Loucy (cell line): Measurements from ENCODE around the gene TAS2R40.
"Not testable (repeated sequence)": the region's sequence is repeated elsewhere in the genome, so short reads cannot be mapped to it uniquely, and the experiment has no call there.

Experiments used
- H2AFZ ChIP-seq: fragments of 200-600 bp; sonication (generic); 2 replicates; pipeline ENCODE4 v1.6.0; 2016; ENCODE audit warnings: antibody characterized with exemption, mild to moderate bottlenecking, low read length, moderate library complexity
- H3F3A ChIP-seq: fragments of 200-600 bp; 2 replicates; pipeline ENCODE4 v1.6.0; 2016; ENCODE audit warnings: antibody characterized with exemption, low read depth, mild to moderate bottlenecking
- H3K27me3 ChIP-seq: fragments of 200-600 bp; sonication (generic); 2 replicates; pipeline ENCODE4 v1.6.1; 2014; ENCODE audit warnings: low read length, mild to moderate bottlenecking; ENCODE audit not compliant: insufficient read depth, poor library complexity, severe bottlenecking
- H3K36me3 ChIP-seq: fragments of 200-600 bp; sonication (generic); 2 replicates; pipeline ENCODE4 v1.6.1; 2016; ENCODE audit warnings: low read length; ENCODE audit not compliant: insufficient read depth
- H3K4me1 ChIP-seq: fragments of 200-600 bp; sonication (generic); 2 replicates; pipeline ENCODE4 v1.5.1; 2014; ENCODE audit warnings: low read length, mild to moderate bottlenecking; ENCODE audit not compliant: insufficient read depth, poor library complexity, severe bottlenecking
- H3K4me2 ChIP-seq: fragments of 200-600 bp; sonication (generic); 2 replicates; pipeline ENCODE4 v1.6.0; 2014; ENCODE audit warnings: antibody characterized with exemption, low read length, low read depth, mild to moderate bottlenecking; ENCODE audit not compliant: poor library complexity, severe bottlenecking
- H3K4me3 ChIP-seq: fragments of 200-600 bp; sonication (generic); 2 replicates; pipeline ENCODE4 v1.5.1; 2014; ENCODE audit warnings: low read length, mild to moderate bottlenecking, mixed read lengths; ENCODE audit not compliant: poor library complexity, severe bottlenecking
- H3K79me2 ChIP-seq: fragments of 200-600 bp; sonication (generic); 2 replicates; pipeline ENCODE4 v1.6.1; 2014; ENCODE audit warnings: low read length; ENCODE audit not compliant: insufficient read depth
- H3K9ac ChIP-seq: fragments of 200-600 bp; sonication (generic); 2 replicates; pipeline ENCODE4 v1.6.0; 2014; ENCODE audit warnings: mild to moderate bottlenecking, low read depth, low read length, moderate library complexity; ENCODE audit not compliant: poor library complexity, severe bottlenecking
- H3K9me2 ChIP-seq: fragments of 200-600 bp; sonication (generic); replicated peaks from 2 replicates; pipeline ENCODE4 v1.6.1; 2016; ENCODE audit warnings: low read depth, low read length, mixed read lengths
- H3K9me3 ChIP-seq: fragments of 200-600 bp; sonication (generic); 2 replicates; pipeline ENCODE4 v1.6.1; 2014; ENCODE audit warnings: mild to moderate bottlenecking, antibody characterized with exemption, low read length, low read depth; ENCODE audit not compliant: insufficient read depth
- H4K20me1 ChIP-seq: fragments of 200-600 bp; sonication (generic); 2 replicates; pipeline ENCODE4 v1.6.0; 2014; ENCODE audit warnings: antibody characterized with exemption, low read length, mild to moderate bottlenecking; ENCODE audit not compliant: insufficient read depth, poor library complexity, severe bottlenecking
- CTCF ChIP-seq: fragments of 200-600 bp; sonication (generic); conservative IDR thresholded peaks from 2 replicates; pipeline ENCODE4 v1.5.1; 2014; ENCODE audit warnings: mild to moderate bottlenecking, antibody characterized with exemption, low read length
- EZH2phosphoT487 ChIP-seq: fragments of 200-600 bp; IDR thresholded peaks from 2 replicates; pipeline ENCODE4 v1.6.1; 2018; ENCODE audit warnings: antibody characterized with exemption, mild to moderate bottlenecking, moderate library complexity, borderline replicate concordance

TAS2R40 gene

DNA sequence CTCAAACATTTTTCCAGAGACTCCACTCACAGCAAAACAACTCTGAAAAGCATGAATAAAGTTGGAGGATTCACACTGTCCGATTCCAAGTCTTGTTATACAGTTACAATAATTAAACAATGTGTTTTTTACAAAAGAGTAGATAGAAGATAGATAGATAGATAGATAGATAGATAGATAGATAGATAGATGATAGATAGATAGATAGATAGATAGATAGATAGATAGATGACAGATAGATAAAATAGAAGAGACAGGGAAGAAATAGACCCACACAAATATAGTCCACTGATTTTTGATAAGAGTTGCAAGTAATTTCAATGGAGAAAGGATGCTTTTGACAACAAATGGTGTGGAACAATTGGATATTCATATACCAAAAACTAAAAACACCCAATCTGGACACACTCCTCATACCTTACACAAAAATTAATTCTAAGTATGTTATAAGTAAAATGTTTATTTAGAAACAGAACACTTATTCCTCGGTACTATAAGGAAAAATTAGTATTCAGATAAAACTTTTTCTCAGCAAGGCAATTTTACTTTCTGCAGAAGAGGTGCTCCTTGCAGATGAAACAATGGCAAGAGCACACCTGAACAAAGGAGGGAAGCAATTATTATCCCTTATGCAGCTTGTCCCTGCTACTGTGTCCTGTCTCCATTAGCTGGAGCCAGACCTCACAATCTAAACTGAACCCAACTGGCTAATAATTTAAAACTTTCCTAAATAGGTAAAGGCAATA lies 44.3 kb upstream of the TAS2R40 start:
- H3K27me3 ChIP-seq: no peaks in the 10 kb centered on the region
- H3K4me2 ChIP-seq: no peak overlapping the region
- no peaks in the 10 kb centered on the region for H3K36me3 ChIP-seq
- no peak overlapping the region for H2AFZ ChIP-seq
- no peak for TF ChIP-seq EZH2phosphoT487
- no peak for TF ChIP-seq CTCF
- no peak overlapping the region for H3K9ac ChIP-seq
- no peaks in the 10 kb centered on the region for H3K9me2 ChIP-seq
- peaks cover 4% of the 10 kb centered on the region for H3K4me1 ChIP-seq
- H3F3A ChIP-seq: 0 out of 2 replicates have a peak, but pooled peaks cover 5% of the 10 kb centered on the region
- H3K79me2 ChIP-seq: no peaks in the 10 kb centered on the region
- H3K9me3 ChIP-seq: no peaks in the 10 kb centered on the region; the same call in 1 of the 2 replicates
- H4K20me1 ChIP-seq: no peaks in the 10 kb centered on the region
- no peak overlapping the region for H3K4me3 ChIP-seq

- not testable (repeated sequence) for H3K9ac ChIP-seq, H3K4me2 ChIP-seq, H4K20me1 ChIP-seq, H3K27me3 ChIP-seq, H3K9me3 ChIP-seq, H3K9me2 ChIP-seq, H3K36me3 ChIP-seq, H2AFZ ChIP-seq, H3F3A ChIP-seq, H3K79me2 ChIP-seq, H3K4me3 ChIP-seq, H3K4me1 ChIP-seq
These were observed 41.1 kb upstream of the TAS2R40 start for GRCh38 chr7:143180771-143181170.

DNA sequence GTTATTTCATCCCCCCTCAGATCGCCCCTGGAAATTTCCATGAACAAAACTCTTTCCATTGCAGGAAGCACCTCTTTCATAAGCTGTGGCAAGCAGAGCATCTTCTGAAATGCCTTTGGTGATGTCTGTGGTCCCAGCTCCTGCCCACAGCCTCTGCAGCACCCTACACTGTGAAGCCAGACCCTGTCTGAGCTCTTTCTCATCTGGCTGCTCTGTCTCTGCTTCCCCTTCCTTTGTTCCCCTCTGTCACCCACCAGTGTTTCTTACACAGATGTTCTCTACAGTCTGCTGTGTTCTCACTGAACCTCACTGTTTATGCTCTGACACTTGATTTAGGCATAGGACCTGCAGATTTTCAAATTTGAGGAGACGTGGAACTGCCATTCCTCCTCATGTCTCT lies 40.5 kb upstream of the TAS2R40 start:
- Histone ChIP-seq H3K9me3 (no peaks in the 10 kb centered on the region; the same call in 1 of the 2 replicates), H3K9ac (no peak overlapping the region), H2AFZ (no peak overlapping the region), H3K4me3 (no peak overlapping the region), H3K36me3 (no peaks in the 10 kb centered on the region), H3K4me2 (no peak overlapping the region), H3F3A (no peaks in the 10 kb centered on the region), H3K4me1 (no peaks in the 10 kb centered on the region), H3K27me3 (no peaks in the 10 kb centered on the region), H4K20me1 (no peaks in the 10 kb centered on the region), H3K79me2 (no peaks in the 10 kb centered on the region), H3K9me2 (no peaks in the 10 kb centered on the region)
- TF ChIP-seq CTCF (no peak), EZH2phosphoT487 (no peak)

GRCh38 chr7:143183024-143183423 lies 38.8 kb upstream of the TAS2R40 start, which contains the start of gene TAS2R39:
Gene TAS2R39, plus strand, starts transcription at chr7:143183419. Its CDS starts 0 bp downstream, at chr7:143183419.
- no peak within 1 kb of the TSS for H2AFZ ChIP-seq
- no peaks in the 10 kb centered on the region for H3K9me3 ChIP-seq
- no peaks in the 10 kb centered on the region for H4K20me1 ChIP-seq
- H3K4me3 ChIP-seq: no peak within 1 kb of the TSS
- no peaks in the 10 kb centered on the region for H3K27me3 ChIP-seq
- no peaks in the 10 kb centered on the region for H3K4me1 ChIP-seq
- no peaks in the 10 kb centered on the region for H3F3A ChIP-seq
- no peaks in the 10 kb centered on the region for H3K36me3 ChIP-seq
- H3K9me2 ChIP-seq: no peaks in the 10 kb centered on the region
- no peak within 1 kb of the TSS for H3K9ac ChIP-seq
- H3K4me2 ChIP-seq: no peak within 1 kb of the TSS
- H3K79me2 ChIP-seq: no peaks in the 10 kb centered on the region
- TF ChIP-seq CTCF: no peak
- TF ChIP-seq EZH2phosphoT487: no peak
